ENCODE data around the gene CALM3. TPM values are rescaled to one million over a fixed set of nuclear protein-coding genes. Genes with fewer than 3 reads are reported as not detected.
A peak's percentile ranks its signal among the peaks of the same experiment; 100 is the strongest.

CALM3 gene
- total and polyA plus RNA-seq, 2 of the 4 experiments (the other 2 are of a cell fraction): 91.6 to 501 TPM

DNA sequence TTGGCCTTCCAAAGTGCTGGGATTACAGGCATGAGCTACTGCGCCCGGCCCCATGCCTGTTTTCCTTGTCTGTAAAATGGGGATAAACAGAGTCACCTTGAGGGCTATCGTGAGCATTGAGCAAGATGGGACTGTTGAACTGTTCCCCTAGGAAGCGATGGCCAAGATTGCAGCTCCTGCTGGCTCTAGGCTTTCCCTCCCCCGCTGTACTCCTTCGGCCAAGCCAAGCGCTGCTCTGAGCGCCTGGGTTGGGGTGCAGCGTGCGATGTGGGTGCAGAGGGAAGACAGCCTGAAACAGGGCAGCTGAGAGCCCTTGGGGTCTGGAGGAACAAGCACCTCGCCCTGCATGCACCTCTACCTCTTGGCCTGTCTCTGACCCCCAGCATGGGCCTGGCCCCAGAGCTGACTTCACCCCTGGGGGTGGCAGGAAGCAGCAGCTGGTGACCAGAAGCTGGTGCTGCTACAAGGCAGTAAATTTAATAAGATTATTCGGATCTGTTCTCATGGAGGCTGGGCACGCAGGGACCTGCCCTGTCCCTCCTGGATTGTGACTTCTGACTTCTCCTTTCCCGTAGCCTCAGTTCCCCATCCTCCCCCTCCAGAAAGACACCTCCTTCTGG is 29.6 kb downstream of the CALM3 start:
- no TSS peak for BruUV-seq (replicated peaks)
- TF ChIP-seq, protein P1, sequence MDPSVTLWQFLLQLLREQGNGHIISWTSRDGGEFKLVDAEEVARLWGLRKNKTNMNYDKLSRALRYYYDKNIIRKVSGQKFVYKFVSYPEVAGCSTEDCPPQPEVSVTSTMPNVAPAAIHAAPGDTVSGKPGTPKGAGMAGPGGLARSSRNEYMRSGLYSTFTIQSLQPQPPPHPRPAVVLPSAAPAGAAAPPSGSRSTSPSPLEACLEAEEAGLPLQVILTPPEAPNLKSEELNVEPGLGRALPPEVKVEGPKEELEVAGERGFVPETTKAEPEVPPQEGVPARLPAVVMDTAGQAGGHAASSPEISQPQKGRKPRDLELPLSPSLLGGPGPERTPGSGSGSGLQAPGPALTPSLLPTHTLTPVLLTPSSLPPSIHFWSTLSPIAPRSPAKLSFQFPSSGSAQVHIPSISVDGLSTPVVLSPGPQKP (IDR thresholded peaks at IDR 0.05; ENCODE audit: borderline replicate concordance, low read depth, low read length): no peak
- TF ChIP-seq, protein P2, sequence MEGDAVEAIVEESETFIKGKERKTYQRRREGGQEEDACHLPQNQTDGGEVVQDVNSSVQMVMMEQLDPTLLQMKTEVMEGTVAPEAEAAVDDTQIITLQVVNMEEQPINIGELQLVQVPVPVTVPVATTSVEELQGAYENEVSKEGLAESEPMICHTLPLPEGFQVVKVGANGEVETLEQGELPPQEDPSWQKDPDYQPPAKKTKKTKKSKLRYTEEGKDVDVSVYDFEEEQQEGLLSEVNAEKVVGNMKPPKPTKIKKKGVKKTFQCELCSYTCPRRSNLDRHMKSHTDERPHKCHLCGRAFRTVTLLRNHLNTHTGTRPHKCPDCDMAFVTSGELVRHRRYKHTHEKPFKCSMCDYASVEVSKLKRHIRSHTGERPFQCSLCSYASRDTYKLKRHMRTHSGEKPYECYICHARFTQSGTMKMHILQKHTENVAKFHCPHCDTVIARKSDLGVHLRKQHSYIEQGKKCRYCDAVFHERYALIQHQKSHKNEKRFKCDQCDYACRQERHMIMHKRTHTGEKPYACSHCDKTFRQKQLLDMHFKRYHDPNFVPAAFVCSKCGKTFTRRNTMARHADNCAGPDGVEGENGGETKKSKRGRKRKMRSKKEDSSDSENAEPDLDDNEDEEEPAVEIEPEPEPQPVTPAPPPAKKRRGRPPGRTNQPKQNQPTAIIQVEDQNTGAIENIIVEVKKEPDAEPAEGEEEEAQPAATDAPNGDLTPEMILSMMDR (conservative IDR thresholded peaks at IDR 0.05; ENCODE audit: low read depth, low read length): no peak
- TF ChIP-seq MAZ (IDR thresholded peaks at IDR 0.05; ENCODE audit: borderline replicate concordance, low read depth, low read length) (no peak), NFE2L2 (IDR thresholded peaks at IDR 0.05; ENCODE audit: low read depth, low read length) (no peak), FOS (IDR thresholded peaks at IDR 0.05; ENCODE audit: low read depth, low read length) (no peak), MAFK (IDR thresholded peaks at IDR 0.05; ENCODE audit: low read depth, low read length) (no peak), POLR2A (IDR thresholded peaks at IDR 0.05; ENCODE audit: low read depth, low read length) (no peak), CHD1 (IDR thresholded peaks at IDR 0.05; ENCODE audit: low read depth, low read length) (no peak), RAD21 (IDR thresholded peaks at IDR 0.05; ENCODE audit: low read length) (no peak)

More for the DNA sequence above, 29.6 kb downstream of the CALM3 start:
- Histone ChIP-seq H2AK5ac (ENCODE audit: low read depth, low read length) (peak overlapping the region; percentile 29; the same call in 1 of the 2 replicates), H3K36me3 (ENCODE audit: control insufficient read depth, insufficient read depth, low read length) (no peaks in the 10 kb centered on the region), H4K20me1 (ENCODE audit: insufficient read depth, low read length) (no peaks in the 10 kb centered on the region), H3K79me1 (ENCODE audit: low read depth in 1 of 2, low read length in 2 of 2) (no peaks in the 10 kb centered on the region), H2AFZ (replicated peaks; ENCODE audit: low read length, poor library complexity) (peak overlapping the region; percentile 13), H3K9me3 (ENCODE audit: control insufficient read depth, insufficient read depth, low read length) (no peaks in the 10 kb centered on the region), H2AK9ac (replicated peaks; ENCODE audit: low read depth, low read length, poor library complexity) (peak overlapping the region; percentile 81), H4K91ac (ENCODE audit: insufficient read depth, low read depth, low read length) (peak overlapping the region; percentile 58), H3K4ac (ENCODE audit: low read depth, low read length) (peak overlapping the region; percentile 82; the same call in 1 of the 2 replicates), H3K9ac (ENCODE audit: low read depth, low read length) (no peak overlapping the region), H3K4me2 (ENCODE audit: low read depth, low read length) (no peak overlapping the region), H3K14ac (replicated peaks; ENCODE audit: low read depth, low read length) (peak overlapping the region; percentile 69; the same call in 1 of the 2 replicates), H3K9me1 (ENCODE audit: insufficient read depth, low read length) (peaks cover 6% of the 10 kb centered on the region; the same call in 1 of the 2 replicates), H3K56ac (ENCODE audit: extremely low read depth, insufficient read depth, low read length) (no peak overlapping the region), H3K4me3 (ENCODE audit: insufficient read depth, low read depth, low read length) (no peak overlapping the region), H3K27ac (ENCODE audit: insufficient read depth, low read length) (no peak overlapping the region), H3K4me1 (ENCODE audit: control insufficient read depth, insufficient read depth, low read length) (peaks cover 17% of the 10 kb centered on the region), H2BK120ac (ENCODE audit: low read depth, low read length) (peak overlapping the region; percentile 80; the same call in 1 of the 2 replicates), H2BK5ac (ENCODE audit: low read depth, low read length, poor library complexity, severe bottlenecking) (no peak overlapping the region), H2BK20ac (ENCODE audit: low read depth, low read length) (peak overlapping the region; percentile 68), H4K5ac (ENCODE audit: low read depth, low read length) (peak overlapping the region; percentile 56), H4K8ac (ENCODE audit: low read depth in 2 of 2, low read length in 2 of 2) (peak overlapping the region; percentile 20 to 85; a peak in 3 of 4 replicates), H2BK15ac (ENCODE audit: low read depth, low read length) (peak overlapping the region; percentile 19; the same call in 1 of the 3 replicates), H3K23ac (ENCODE audit: low read depth, low read length) (peak overlapping the region; percentile 51; the same call in 1 of the 2 replicates), H3K18ac (ENCODE audit: low read depth, low read length) (peak overlapping the region; percentile 53), H3K27me3 (ENCODE audit: control insufficient read depth, insufficient read depth, low read length) (no peaks in the 10 kb centered on the region; the same call in 1 of the 2 replicates)
- POLR2A ChIA-PET (ENCODE audit: unreplicated experiment): interaction anchor here (1.0 kb wide), 1 partner anchor 29 kb away, joined by 3 read pairs; the partner anchor contains the start of gene CALM3
- no peak for ATAC-seq (ENCODE audit: low read depth)
- in situ Hi-C loops (cut with MboI; ENCODE audit: low sequenced_read_pairs): no loop called here
- WGBS, 2 experiments (ENCODE audit: extremely low coverage in 2 of 2, insufficient read length in 1 of 2): 90% methylated on average over 6 of the region's 14 CpGs; no CpG with 5 or more reads in 1 of the 2 experiments
- intact Hi-C loops (cut with micrococcal nuclease): no loop called here
- dilution Hi-C loops (cut with HindIII; ENCODE audit: low sequenced_read_pairs, unreplicated experiment): no loop called here
- CTCF ChIA-PET: interaction anchor here (1.1 to 1.5 kb wide), 2 partner anchors 26 to 31 kb away, joined by 3 to 5 read pairs; partner anchors contain the start of gene DACT3
- DNase-seq: no peak

All from IMR-90 (cell line).